T follicular helper cell (primary cell): ENCODE data around the gene SYNC.
"Not testable (repeated sequence)": the region's sequence is repeated elsewhere in the genome, so short reads cannot be mapped to it uniquely, and the experiment has no call there.

Source experiments
- DNase-seq: peaks from one replicate; pipeline ENCODE4 v3.0.0-alpha.2; 2020; ENCODE audit warnings: low read depth

Gene SYNC

DNA sequence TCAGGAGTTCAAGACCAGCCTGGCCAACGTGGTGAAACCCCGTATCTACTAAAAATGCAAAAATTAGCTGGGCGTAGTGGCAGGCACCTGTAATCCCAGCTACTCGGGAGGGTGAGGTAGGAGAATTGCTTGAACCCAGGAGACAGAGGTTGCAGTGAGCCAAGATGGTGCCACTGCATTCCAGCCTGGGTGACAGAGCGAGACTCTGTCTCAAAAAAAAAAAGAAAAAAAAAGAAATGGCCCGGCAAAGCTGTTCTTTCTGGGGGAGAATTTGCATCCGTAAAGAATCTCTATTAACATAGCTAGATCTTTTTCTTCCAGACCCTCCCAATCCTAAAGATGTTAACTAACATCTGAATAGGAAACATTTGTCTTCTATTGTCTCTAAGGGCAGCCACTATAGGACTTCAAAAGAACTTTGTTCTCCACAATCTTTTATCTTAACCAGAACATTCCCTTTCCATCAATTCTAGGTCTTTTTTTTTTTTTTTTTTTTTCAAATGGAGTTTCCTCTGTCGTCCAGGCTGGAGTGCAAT lies 60.2 kb downstream of the SYNC start:
- DNase-seq = not testable (repeated sequence)

DNA sequence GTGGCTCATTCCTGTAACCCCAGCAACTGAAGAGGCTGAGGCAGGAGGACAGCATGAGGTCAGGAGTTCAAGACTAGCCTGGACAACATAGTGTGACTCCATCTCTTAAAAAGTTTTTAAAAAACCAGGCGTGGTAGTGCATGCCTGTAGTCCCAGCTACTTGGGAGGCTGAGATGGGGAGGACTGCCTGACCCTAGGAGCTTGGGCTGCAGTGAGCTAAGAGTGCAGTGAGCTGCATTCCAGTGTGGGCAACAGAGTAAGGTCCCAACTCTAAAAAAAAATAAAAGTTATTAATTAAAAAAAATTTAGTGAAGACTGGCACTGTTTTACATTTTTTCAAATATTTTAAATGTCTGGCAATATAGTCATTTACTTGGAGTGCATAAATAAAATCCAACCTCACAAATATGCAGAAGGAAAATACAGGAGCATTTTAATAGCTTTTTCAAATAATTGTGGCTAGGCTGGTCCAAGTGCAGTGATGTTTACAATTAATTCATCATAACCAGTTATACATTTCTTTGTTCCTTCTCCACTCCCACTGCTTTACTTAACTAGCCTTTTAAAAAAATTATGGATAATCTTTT lies 63.0 kb downstream of the SYNC start:
- DNase-seq = no peak

DNA sequence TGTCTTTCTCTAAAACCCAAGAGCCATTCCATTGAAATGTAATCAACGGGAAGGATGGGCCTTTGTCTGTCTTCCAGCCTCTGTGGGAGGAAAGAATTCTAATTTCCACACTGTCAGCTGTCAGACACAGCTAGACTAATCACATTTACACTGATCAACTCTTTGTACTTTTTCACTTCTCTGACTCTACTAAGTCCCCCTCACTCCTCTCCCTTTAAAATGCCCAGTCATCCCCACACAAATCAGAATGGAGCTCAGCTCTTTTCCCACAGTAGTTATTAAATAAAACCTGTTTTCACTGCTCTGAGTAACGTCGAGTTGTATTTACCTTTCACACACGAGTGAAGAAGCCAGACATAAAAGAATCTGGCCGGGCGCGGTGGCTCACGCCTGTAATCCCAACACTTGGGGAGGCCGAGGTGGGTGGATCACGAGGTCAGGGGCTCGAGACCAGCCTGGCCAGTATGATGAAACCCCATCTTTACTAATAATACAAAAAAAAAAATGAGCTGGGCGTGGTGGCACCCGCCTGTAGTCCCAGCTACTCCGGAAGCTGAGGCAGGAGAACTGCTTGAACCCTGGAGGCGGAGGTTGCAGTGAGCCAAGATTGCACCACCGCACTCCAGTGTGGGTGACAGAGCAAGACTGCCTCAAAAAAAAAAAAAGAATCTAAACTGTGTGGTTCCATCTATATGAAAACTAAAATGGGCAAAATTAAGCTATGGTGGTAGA lies 65.5 kb downstream of the SYNC start:
- no peak for DNase-seq

DNA sequence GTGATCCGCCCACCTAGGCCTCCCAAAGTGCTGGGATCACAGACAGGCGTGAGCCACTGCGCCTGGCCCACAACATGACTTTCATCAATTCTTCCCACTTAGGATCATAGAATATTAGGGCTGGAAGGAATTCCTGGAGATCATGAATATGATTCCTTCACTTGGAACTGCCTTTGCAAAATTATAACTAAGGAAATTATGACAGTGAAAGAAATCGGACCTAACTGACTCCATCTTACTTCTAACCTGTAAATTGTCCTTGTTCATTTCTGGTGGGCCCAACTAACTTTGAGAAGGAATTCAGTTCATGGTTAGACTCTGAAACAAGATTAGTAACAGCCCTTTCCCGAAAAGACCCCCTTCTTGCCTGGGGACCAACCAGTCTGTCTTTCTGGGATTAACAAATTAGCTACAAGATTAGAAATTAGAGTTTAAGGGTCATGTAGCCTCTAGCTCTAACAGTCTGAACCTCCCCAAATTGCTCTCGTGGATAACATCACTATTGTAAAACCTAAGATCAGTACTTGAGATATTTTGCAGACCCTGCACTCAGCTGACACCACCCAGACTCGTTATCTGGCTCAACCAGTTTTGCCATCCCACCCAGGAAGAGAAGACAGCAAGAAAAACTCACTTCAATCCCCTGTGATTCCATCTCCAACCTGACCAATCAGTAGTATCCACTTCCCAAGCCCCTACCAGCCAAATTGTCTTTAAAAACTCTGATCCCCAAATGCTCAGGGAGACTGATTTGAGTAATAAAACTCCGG lies 66.9 kb downstream of the SYNC start:
- DNase-seq = no peak

DNA sequence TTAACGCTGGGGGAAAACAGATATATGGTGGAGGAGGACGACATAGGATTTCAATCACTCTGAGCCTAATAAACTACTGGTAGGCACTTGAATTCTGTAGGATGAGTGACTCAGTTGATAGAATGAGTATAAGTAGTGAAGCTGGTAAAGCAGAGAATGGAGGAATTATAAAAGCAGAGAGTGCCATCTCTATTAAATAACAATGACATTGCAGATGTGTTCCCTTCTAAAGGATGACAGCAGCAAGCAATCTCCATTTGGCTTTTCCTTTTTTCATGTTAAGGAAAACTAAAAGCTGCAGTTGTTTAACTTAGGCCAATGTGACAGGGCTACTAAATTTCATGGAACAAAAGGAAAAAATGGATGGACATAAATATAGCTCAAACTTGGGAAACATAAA lies 69.7 kb downstream of the SYNC start:
- no peak for DNase-seq

DNA sequence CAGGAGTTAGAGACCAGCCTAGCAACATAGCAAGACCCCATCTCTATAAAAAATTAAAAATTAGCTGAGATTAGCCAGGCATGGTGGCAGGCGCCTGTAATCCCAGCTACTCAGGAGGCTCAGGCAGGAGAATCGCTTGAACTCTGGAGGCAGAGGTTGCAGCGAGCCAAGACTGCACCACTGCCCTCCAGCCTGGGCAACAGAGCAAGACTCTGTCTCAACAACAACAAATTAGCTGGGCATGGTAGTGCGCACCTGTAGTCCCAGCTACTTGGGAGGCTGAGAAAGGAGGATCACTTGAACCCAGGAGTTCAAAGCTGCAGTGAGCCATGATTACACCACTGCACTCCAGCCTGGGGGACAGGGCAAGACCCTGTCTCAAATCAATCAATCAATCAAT lies 72.4 kb downstream of the SYNC start:
- not testable (repeated sequence) for DNase-seq
